Activated T-cell treated with anti-CD3 and anti-CD28 coated beads, Interleukin-2, amount 50 U/mL, for 72 hours (primary cell): Measurements from ENCODE around the gene CC2D2A. TPM values are rescaled to one million over a fixed set of nuclear protein-coding genes. Genes with fewer than 3 reads are reported as not detected.

Experiments used
- ATAC-seq, 2 donors: fragments of 150-1000 bp; cut with Tn5 transposase; replicated peaks in 1 of 2; 2 replicates each; pipeline ENCODE4 v1.10.0; 2021; ENCODE audit warnings: moderate library complexity in 2 of 2, mild to moderate bottlenecking in 1 of 2
- DNase-seq, 2 donors: peaks; one replicate each; pipeline ENCODE4 v3.0.0; 2021 to 2022; ENCODE audit warnings: mixed read lengths in 1 of 2
- H3K27ac Mint-ChIP-seq: one replicate; pipeline ENCODE4 v1.8.0; 2022; ENCODE audit warnings: mild to moderate bottlenecking, moderate library complexity, mixed read lengths
- H3K27me3 Mint-ChIP-seq: one replicate; pipeline ENCODE4 v1.8.0; 2022; ENCODE audit warnings: low read depth, mixed read lengths
- H3K36me3 Mint-ChIP-seq, 2 donors: one replicate each; pipeline ENCODE4 v1.8.0; 2022; ENCODE audit warnings: mixed read lengths in 2 of 2, mild to moderate bottlenecking in 1 of 2; ENCODE audit not compliant: insufficient read depth in 2 of 2
- H3K4me1 Mint-ChIP-seq: one replicate; pipeline ENCODE4 v1.8.0; 2022; ENCODE audit warnings: low read depth, mixed read lengths
- H3K4me3 Mint-ChIP-seq, 2 donors: one replicate each; pipeline ENCODE4 v1.8.0; 2022; ENCODE audit warnings: mild to moderate bottlenecking in 2 of 2, mixed read lengths in 2 of 2, moderate library complexity in 2 of 2
- H3K9me3 Mint-ChIP-seq, 2 donors: one replicate each; pipeline ENCODE4 v1.8.0; 2022; ENCODE audit warnings: mixed read lengths in 2 of 2
- total RNA-seq, 2 donors: library from RNA; stranded (reverse); gene quantifications; one replicate each; pipeline ENCODE4 v1.2.3, GENCODE V29; 2022

The CC2D2A gene
- total RNA-seq, 2 donors from 2014 or later: not detected

DNA sequence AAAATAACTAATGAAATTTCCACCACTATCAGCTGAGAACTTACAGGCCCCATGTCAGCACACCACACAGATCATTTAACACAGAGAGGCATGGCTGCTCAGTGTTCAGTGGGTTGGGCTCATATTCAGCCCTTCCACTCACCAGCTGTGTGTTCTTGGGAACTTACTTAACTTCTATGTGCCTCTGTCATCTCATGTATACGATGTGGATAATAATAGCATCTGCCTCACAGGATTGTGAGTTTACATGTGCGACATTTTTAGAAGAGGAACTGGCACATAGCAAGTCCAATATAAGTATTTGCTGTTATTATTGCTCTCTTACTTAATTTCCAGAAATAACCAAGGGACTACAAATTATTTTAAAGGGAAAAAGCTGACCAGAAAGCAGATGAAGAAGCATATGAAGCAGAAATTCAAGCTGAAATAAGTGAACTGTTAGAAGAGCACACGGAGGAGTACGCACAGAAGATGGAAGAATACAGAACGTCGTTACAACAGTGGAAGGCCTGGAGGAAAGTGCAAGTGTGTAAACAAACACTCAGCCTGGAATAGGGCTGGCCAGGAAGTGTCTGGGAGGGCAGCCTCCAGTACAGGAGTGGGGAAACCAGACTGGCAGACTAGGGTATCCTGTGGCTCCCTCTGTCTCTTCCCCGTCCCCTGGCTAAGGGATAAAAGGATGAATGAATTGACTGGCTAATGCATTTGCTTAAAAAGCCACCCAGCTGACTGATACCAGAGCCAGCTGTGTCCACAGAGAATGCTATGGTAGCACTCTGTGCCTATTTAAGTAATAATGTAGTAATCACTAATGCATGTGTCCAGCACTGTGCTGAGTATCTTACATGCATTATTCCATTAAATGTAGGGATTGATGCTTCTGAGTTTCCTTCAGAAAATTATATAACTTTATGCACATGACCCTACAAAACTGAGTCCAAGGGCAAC is 67.1 kb downstream of the CC2D2A start:
- no peaks in the 10 kb centered on the region for H3K36me3 Mint-ChIP-seq
- H3K9me3 Mint-ChIP-seq: no peaks in the 10 kb centered on the region
- H3K27me3 Mint-ChIP-seq: no peaks in the 10 kb centered on the region
- ATAC-seq: no peak
- DNase-seq: no peak
- no peak overlapping the region for H3K27ac Mint-ChIP-seq
- H3K4me1 Mint-ChIP-seq: no peaks in the 10 kb centered on the region
- no peak overlapping the region for H3K4me3 Mint-ChIP-seq

GRCh38 chr4:15541941-15542340 is 72.3 kb downstream of the CC2D2A start:
- no peak overlapping the region for H3K4me3 Mint-ChIP-seq
- H3K27me3 Mint-ChIP-seq: no peaks in the 10 kb centered on the region
- no peaks in the 10 kb centered on the region for H3K9me3 Mint-ChIP-seq
- no peak overlapping the region for H3K27ac Mint-ChIP-seq
- H3K36me3 Mint-ChIP-seq: no peaks in the 10 kb centered on the region
- DNase-seq (no peak), ATAC-seq (no peak)
- no peaks in the 10 kb centered on the region for H3K4me1 Mint-ChIP-seq

- H3K4me1 Mint-ChIP-seq: peaks cover 7% of the 10 kb centered on the region
- no peak overlapping the region for H3K27ac Mint-ChIP-seq
- ATAC-seq: no peak
- no peak overlapping the region for H3K4me3 Mint-ChIP-seq
- H3K27me3 Mint-ChIP-seq: no peaks in the 10 kb centered on the region
- no peaks in the 10 kb centered on the region for H3K36me3 Mint-ChIP-seq
- no peak for DNase-seq
- H3K9me3 Mint-ChIP-seq: no peaks in the 10 kb centered on the region
Measured at GRCh38 chr4:15542760-15543159, 73.1 kb downstream of the CC2D2A start.

DNA sequence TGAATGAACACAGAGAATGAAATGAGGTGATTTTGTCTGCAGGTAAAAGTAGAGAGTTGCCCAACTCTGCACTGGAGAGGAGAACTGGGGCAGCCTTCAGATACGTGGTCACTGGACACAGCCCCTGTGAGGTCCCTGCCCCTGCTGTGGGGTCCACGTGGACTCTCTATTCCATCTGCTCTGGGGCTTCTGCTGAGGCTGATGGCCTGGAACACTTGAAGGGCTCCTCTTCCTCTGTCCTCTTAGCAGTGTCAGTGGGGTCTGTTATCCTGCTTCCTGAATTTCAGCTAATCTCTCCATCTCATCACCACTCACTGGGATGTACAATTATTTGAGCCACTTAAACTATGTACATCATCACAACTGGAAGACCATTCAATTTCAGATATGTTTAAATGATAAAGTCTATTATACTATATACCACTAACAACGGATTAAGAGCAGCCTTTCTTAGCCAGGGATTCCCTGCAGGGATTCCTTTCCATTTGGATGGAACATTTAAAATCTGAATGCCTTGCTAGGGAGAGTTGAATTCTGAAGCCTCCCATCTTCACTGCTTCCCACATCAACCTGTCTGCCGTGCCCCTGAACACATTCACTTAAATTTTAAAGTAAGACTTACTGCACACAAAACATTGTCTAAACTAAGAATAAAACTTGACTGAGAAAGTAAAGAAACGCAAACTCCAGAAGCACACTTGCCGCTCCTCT is 74.0 kb downstream of the CC2D2A start:
- no peak for DNase-seq
- no peak for ATAC-seq

GRCh38 chr4:15544248-15544729 is 74.6 kb downstream of the CC2D2A start:
- Mint-ChIP-seq H3K4me1 (peaks cover 7% of the 10 kb centered on the region), H3K36me3 (no peaks in the 10 kb centered on the region), H3K9me3 (no peaks in the 10 kb centered on the region), H3K27ac (no peak overlapping the region), H3K4me3 (no peak overlapping the region), H3K27me3 (no peaks in the 10 kb centered on the region)
- no peak for DNase-seq
- no peak for ATAC-seq

More for the DNA sequence above, 74.0 kb downstream of the CC2D2A start:
- no peak overlapping the region for H3K27ac Mint-ChIP-seq
- H3K36me3 Mint-ChIP-seq: no peaks in the 10 kb centered on the region
- no peak overlapping the region for H3K4me3 Mint-ChIP-seq
- H3K9me3 Mint-ChIP-seq: no peaks in the 10 kb centered on the region
- H3K27me3 Mint-ChIP-seq: no peaks in the 10 kb centered on the region
- peaks cover 7% of the 10 kb centered on the region for H3K4me1 Mint-ChIP-seq

GRCh38 chr4:15545371-15545770 is 75.7 kb downstream of the CC2D2A start:
- no peak overlapping the region for H3K4me3 Mint-ChIP-seq
- no peak for DNase-seq
- H3K9me3 Mint-ChIP-seq: no peaks in the 10 kb centered on the region

DNA sequence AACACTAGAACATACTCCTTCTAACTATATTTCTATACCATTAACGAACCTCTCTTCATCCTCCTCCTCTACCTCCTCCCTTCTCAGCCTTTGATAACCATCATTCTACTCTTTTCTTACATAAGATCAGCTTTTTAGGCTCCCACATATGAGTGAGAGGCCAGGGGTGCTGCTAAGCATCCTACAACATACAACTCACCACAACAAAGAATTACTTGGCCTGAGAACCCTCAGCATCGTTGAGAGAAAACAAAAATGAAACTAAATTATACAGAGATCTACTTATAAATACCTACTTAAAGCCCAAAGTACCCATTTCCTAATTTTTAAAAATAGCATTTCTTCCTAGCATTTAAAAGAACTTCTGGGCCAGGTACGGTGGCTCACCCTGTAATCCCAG is 77.7 kb downstream of the CC2D2A start:
- no peak for DNase-seq
- Mint-ChIP-seq H3K4me1 (peaks cover 7% of the 10 kb centered on the region), H3K4me3 (peak overlapping the region; percentile 37 to 60), H3K27me3 (no peaks in the 10 kb centered on the region), H3K27ac (peak overlapping the region; percentile 52), H3K36me3 (no peaks in the 10 kb centered on the region), H3K9me3 (no peaks in the 10 kb centered on the region)
- ATAC-seq: peak; percentile 51 to 60

More at GRCh38 chr4:15545371-15545770, 75.7 kb downstream of the CC2D2A start:
- Mint-ChIP-seq H3K4me1 (peaks cover 7% of the 10 kb centered on the region), H3K27ac (no peak overlapping the region), H3K27me3 (no peaks in the 10 kb centered on the region), H3K36me3 (no peaks in the 10 kb centered on the region)
- ATAC-seq: no peak

GRCh38 chr4:15550491-15550890 is 80.8 kb downstream of the CC2D2A start:
- no peak overlapping the region for H3K27ac Mint-ChIP-seq
- H3K4me1 Mint-ChIP-seq: peaks cover 7% of the 10 kb centered on the region
- H3K36me3 Mint-ChIP-seq: no peaks in the 10 kb centered on the region
- no peak for ATAC-seq
- DNase-seq: no peak
- H3K9me3 Mint-ChIP-seq: no peaks in the 10 kb centered on the region
- H3K4me3 Mint-ChIP-seq: no peak overlapping the region
- no peaks in the 10 kb centered on the region for H3K27me3 Mint-ChIP-seq

DNA sequence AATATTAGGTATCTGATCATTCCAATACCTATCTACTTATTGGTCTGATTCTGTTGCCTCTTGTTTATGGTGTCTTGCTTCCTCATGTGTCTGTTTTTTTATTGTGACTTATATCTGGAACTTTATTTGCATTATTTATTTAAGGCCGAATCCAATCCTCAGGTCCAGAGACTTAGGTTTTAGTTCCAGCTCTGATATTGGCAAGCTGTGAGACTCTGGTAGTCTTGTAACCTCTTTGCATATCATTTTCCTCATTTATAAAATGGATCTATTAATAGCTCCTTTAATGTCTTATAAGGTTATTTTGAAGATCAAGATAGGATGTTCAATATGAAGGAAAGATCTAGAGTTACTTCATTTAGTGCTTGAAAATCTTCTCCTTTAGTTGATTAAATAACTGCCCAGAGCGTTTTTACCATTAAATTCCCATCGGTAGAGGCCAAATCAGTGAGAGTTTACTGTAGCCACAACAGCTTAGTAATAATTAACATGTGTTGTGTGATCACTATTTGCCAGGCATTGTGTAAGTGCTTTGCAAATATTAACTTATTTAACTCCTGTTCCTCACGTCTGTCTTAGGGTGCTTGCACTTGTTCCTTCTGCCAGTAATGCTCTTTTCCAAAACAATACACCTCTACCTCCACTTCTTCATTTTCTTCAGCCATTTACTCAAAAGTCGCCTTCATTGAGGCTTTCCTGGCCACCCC is 82.2 kb downstream of the CC2D2A start:
- Mint-ChIP-seq H3K27me3 (no peaks in the 10 kb centered on the region), H3K9me3 (no peaks in the 10 kb centered on the region), H3K36me3 (no peaks in the 10 kb centered on the region), H3K4me1 (peaks cover 7% of the 10 kb centered on the region), H3K27ac (peak overlapping the region; percentile 4), H3K4me3 (no peak overlapping the region)
- DNase-seq (no peak), ATAC-seq (no peak)

DNA sequence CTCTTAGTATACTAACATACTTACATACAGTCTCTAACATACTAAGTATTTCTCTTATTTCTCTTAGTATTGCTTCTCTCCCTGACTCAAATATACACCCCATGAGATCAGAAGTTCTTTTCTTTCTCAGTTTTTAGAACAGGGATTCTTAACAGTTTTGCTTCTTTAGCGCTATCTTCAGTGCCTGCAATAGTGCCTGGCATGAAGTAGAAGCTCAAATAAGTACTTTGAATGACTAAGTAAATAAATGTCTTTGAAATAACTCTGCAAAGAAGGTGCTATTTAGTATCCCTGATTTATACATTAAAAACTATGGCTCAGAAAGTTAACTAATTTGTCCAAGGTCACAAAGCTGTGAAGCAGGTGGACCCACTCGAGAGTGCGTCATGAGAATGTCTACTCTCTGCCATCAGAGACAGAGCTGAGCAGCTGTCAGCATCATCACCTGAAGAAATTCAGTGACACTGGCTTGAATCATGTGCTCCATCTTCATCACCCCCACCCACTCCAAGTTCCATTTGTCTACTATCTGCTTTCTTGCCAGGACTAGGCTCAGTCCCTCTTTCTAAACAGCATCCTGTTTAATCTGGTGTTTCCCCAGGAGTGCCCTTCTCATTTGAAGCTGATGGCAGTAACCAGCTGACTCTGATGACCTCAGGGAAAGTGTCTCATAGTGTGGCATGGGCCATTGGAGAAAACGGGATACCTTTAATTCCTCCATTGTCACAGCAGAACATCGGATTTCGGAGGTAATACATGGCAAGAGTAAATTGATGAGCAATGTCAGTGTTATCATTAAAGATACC is 83.1 kb downstream of the CC2D2A start:
- H3K4me3 Mint-ChIP-seq: no peak overlapping the region
- H3K4me1 Mint-ChIP-seq: no peaks in the 10 kb centered on the region
- no peaks in the 10 kb centered on the region for H3K36me3 Mint-ChIP-seq
- ATAC-seq (peak in 1 of 2 donors; percentile 49), DNase-seq (no peak)
- no peaks in the 10 kb centered on the region for H3K27me3 Mint-ChIP-seq
- H3K27ac Mint-ChIP-seq: peak overlapping the region; percentile 4
- no peaks in the 10 kb centered on the region for H3K9me3 Mint-ChIP-seq

DNA sequence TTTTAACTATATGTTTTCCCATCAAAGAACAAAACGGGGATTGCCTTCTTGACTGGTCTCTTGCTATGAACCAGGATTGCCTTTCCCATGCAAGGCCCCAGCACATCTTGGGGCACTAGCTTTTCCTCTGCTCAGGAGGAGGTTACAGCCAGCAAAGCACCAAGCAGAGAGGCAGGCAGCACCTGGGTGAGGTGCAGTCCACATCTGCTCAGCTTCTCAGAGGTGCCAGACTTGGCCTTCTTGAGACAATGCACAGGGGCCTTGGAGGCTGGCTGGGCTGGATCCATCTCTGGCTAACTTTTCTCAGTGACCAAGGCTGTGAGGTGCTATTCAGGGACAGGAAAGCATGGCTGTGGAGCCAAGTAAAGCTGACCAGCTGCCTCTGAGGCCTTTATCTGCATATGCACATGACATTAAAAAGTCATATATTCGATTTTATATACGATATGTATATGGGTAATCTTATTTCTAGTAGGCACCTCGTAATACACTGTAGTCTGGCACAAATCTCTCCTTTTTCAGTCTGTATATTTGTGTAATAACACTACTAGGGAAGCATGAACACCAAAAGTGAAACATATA is 86.9 kb downstream of the CC2D2A start:
- no peaks in the 10 kb centered on the region for H3K4me1 Mint-ChIP-seq
- no peaks in the 10 kb centered on the region for H3K36me3 Mint-ChIP-seq

More for the DNA sequence above, 86.9 kb downstream of the CC2D2A start:
- Mint-ChIP-seq H3K27me3 (no peaks in the 10 kb centered on the region), H3K9me3 (no peaks in the 10 kb centered on the region), H3K4me3 (no peak overlapping the region), H3K27ac (no peak overlapping the region)
- ATAC-seq: no peak
- DNase-seq: no peak
